HCT116 (cell line): ENCODE measurements around the gene GSK3A. TPM values are rescaled to one million over a fixed set of nuclear protein-coding genes. Genes with fewer than 3 reads are reported as not detected.
A peak's percentile ranks its signal among the peaks of the same experiment; 100 is the strongest.

Experiments
- ATAC-seq: fragments of 200-7000 bp; cut with Tn5 transposase; 2 replicates; pipeline ENCODE4 v1.9.1; 2020; ENCODE audit warnings: mild to moderate bottlenecking, moderate library complexity
- BruUV-seq: library from RNA; stranded (reverse); fragments of 400-500 nt; replicated peaks from 2 replicates; lab custom pipeline; 2021; lab: Mats Ljungman, UMichigan
- CTCF ChIA-PET: fragments of 300-600 bp; sonication (Branson Sonifier 250); formaldehyde crosslinking; loops from one replicate; lab custom pipeline; 2021; ENCODE audit warnings: antibody characterized with exemption; lab: Charles Lee
- POLR2A ChIA-PET: fragments of 300-600, 350-600 bp; sonication (Branson Sonifier 250); formaldehyde crosslinking; loops from one replicate; lab custom pipeline; 2021; ENCODE audit warnings: antibody characterized with exemption; lab: Charles Lee
- RAD21 ChIA-PET, 2 experiments: fragments of 300-600 bp; sonication (Branson Sonifier 250); formaldehyde crosslinking; loops; one replicate each; lab custom pipeline; 2023; ENCODE audit warnings: low total read pairs in 2 of 2; ENCODE audit not compliant: uncharacterized antibody in 2 of 2, unreplicated experiment in 2 of 2, low non-redundant PET in 1 of 2; lab: Charles Lee
- DNase-seq: peaks from one replicate; pipeline ENCODE4 v3.0.0-alpha.2; 2010; ENCODE audit warnings: low read depth, low spot score
- H2AFZ ChIP-seq: fragments of 200-600 bp; shearing (Covaris generic), sonication (generic); 2 replicates; pipeline ENCODE4 v1.6.1; 2017; ENCODE audit warnings: low read depth, mixed run types, mixed read lengths, antibody characterized with exemption, low read length; ENCODE audit not compliant: poor library complexity, severe bottlenecking
- H3K27ac ChIP-seq: 2 replicates; pipeline ENCODE4 v1.5.1; 2012; ENCODE audit warnings: low read depth, low read length
- H3K27me3 ChIP-seq: fragments of 200-600 bp; sonication (generic); 2 replicates; pipeline ENCODE4 v1.6.1; 2016; ENCODE audit warnings: mixed run types, low read length, mixed read lengths; ENCODE audit not compliant: insufficient read depth
- H3K36me3 ChIP-seq, 2 experiments: fragments of 200-500 bp in 1 of 2; fragments of 200-600 bp in 1 of 2; sonication (Bioruptor generic) in 1 of 2; sonication (generic) in 1 of 2; 2 replicates each; pipeline versions ENCODE4 v1.5.1 to v1.6.1; 2014 to 2016; ENCODE audit warnings: low read length in 2 of 2, inconsistent platforms in 1 of 2, mixed read lengths in 1 of 2, mixed run types in 1 of 2; ENCODE audit not compliant: insufficient read depth in 2 of 2, control insufficient read depth in 1 of 2
- H3K4me1 ChIP-seq, 2 experiments: fragments of 200-600 bp in 1 of 2; sonication (generic) in 1 of 2; 2 replicates each; pipeline versions ENCODE4 v1.5.1 to v1.6.1; 2012 to 2017; ENCODE audit warnings: low read length in 2 of 2, inconsistent platforms in 1 of 2, mild to moderate bottlenecking in 1 of 2, mixed read lengths in 1 of 2, mixed run types in 1 of 2, moderate library complexity in 1 of 2; ENCODE audit not compliant: insufficient read depth in 2 of 2, control insufficient read depth in 1 of 2
- H3K4me2 ChIP-seq: fragments of 200-600 bp; sonication (generic); 2 replicates; pipeline ENCODE4 v1.6.1; 2017; ENCODE audit warnings: mixed run types, low read length, mixed read lengths
- H3K4me3 ChIP-seq, 2 experiments: fragments of 200-600 bp in 1 of 2; sonication (generic) in 1 of 2; replicated peaks in 1 of 2; 2 replicates each; pipeline ENCODE4 v1.5.1; 2011 to 2016; ENCODE audit warnings: low read length in 2 of 2, control low read depth in 1 of 2, low read depth in 1 of 2, mild to moderate bottlenecking in 1 of 2, mixed read lengths in 1 of 2, mixed run types in 1 of 2
- H3K79me2 ChIP-seq: fragments of 200-600 bp; sonication (generic); 2 replicates; pipeline ENCODE4 v1.6.1; 2017; ENCODE audit warnings: mild to moderate bottlenecking, mixed run types, low read length, moderate library complexity, mixed read lengths; ENCODE audit not compliant: insufficient read depth
- H3K9ac ChIP-seq: fragments of 200-600 bp; sonication (generic); 2 replicates; pipeline ENCODE4 v1.6.1; 2016; ENCODE audit warnings: low read length, mixed read lengths
- H3K9me2 ChIP-seq: fragments of 200-600 bp; sonication (generic), shearing (Covaris generic); 2 replicates; pipeline ENCODE4 v1.6.1; 2017; ENCODE audit warnings: mixed run types, mild to moderate bottlenecking, moderate library complexity; ENCODE audit not compliant: insufficient read depth
- H3K9me3 ChIP-seq, 2 experiments: fragments of 200-500 bp in 1 of 2; fragments of 200-600 bp in 1 of 2; sonication (Bioruptor generic) in 1 of 2; sonication (generic) in 1 of 2; 2 replicates each; pipeline ENCODE4 v1.6.1; 2014 to 2017; ENCODE audit warnings: low read length in 2 of 2, mixed read lengths in 2 of 2, inconsistent platforms in 1 of 2, low read depth in 1 of 2, mild to moderate bottlenecking in 1 of 2, mixed run types in 1 of 2, moderate library complexity in 1 of 2; ENCODE audit not compliant: control insufficient read depth in 1 of 2, insufficient read depth in 1 of 2
- H4K20me1 ChIP-seq: fragments of 200-600 bp; sonication (generic), shearing (Covaris generic); 2 replicates; pipeline ENCODE4 v1.6.1; 2017; ENCODE audit warnings: mixed run types, mild to moderate bottlenecking, moderate library complexity; ENCODE audit not compliant: insufficient read depth
- EZH2 ChIP-seq: fragments of 200-600 bp; sonication (generic); IDR thresholded peaks from 2 replicates; pipeline ENCODE4 v1.6.1; 2017; ENCODE audit warnings: antibody characterized with exemption, mixed run types
- FOSL1 ChIP-seq: IDR thresholded peaks from 2 replicates; pipeline ENCODE4 v1.6.1; 2012; ENCODE audit warnings: low read depth
- JUND ChIP-seq: IDR thresholded peaks from 2 replicates; pipeline ENCODE4 v1.6.1; 2012
- POLR2AphosphoS5 ChIP-seq: IDR thresholded peaks from 2 replicates; pipeline ENCODE4 v1.6.1; 2011; ENCODE audit warnings: mild to moderate bottlenecking, low read depth, low read length, moderate library complexity
- SP1 ChIP-seq: IDR thresholded peaks from 2 replicates; pipeline ENCODE4 v1.6.1; 2012; ENCODE audit warnings: low read depth
- YY1 ChIP-seq: IDR thresholded peaks from 2 replicates; pipeline ENCODE4 v1.6.1; 2011; ENCODE audit warnings: low read length, low read depth, moderate library complexity, mild to moderate bottlenecking; ENCODE audit not compliant: insufficient replicate concordance; ENCODE audit errors: extremely low read depth
- ZNF274 ChIP-seq: fragments of 200-500 bp; sonication (Bioruptor generic); IDR thresholded peaks from 2 replicates; pipeline ENCODE4 v1.6.1; 2014; ENCODE audit warnings: mild to moderate bottlenecking, low read depth, low read length, inconsistent platforms
- intact Hi-C: fragments of 100-400 bp; cut with micrococcal nuclease; formaldehyde crosslinking; loops from 2 replicates; pipeline ENCODE4 v1.10.0; 2022
- total RNA-seq: library from RNA; stranded (reverse); gene quantifications from one replicate; pipeline ENCODE4 v1.2.1, GENCODE V29; 2021; ENCODE audit not compliant: unreplicated experiment
- TF ChIP-seq, protein P1 (sequence below): IDR thresholded peaks from 2 replicates; pipeline ENCODE4 v1.6.1; 2012

Gene GSK3A
- total RNA-seq, 1 experiment from 2014 or later = 57.2 TPM

DNA sequence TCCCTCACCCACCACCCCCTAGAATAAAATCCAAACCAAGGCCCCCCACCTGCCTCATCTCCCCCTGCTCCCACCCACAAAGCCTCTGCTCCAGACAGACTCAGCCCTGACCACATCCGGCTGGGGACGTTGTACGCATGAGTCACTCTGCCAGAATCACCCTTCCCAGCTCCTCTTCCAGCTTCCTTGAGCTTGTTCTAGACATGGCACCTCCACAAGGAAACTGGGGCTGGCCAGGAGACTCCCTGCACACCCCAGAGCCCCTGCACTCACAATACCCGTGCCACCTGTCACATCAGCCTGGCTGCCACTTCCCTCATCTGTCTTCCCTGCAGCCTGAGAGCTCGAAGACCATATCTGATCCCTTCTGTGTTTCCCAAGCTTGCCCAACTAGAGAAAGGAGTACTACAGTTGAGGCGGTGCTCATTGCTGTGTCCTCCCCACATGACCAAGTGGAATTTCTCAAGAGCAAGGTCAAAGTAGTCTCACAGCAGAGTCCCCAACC lies 34.6 kb downstream of the GSK3A start:
- no peaks in the 10 kb centered on the region for H3K9me3 ChIP-seq
- H4K20me1 ChIP-seq = no peaks in the 10 kb centered on the region
- H3K27me3 ChIP-seq = no peaks in the 10 kb centered on the region
- peak overlapping the region in 1 of 2 experiments; percentile 37; a peak in 2 of 4 replicates for H3K4me3 ChIP-seq
- CTCF ChIA-PET = no interaction called here
- H3K79me2 ChIP-seq = peaks cover 89% of the 10 kb centered on the region
- no TSS peak for BruUV-seq
- DNase-seq = no peak
- peak overlapping the region; percentile 78 for H3K4me2 ChIP-seq
- peak overlapping the region; percentile 31 for H3K9ac ChIP-seq
- RAD21 ChIA-PET = interaction anchor here in 1 of 2 experiments (0.6 kb wide), 1 partner anchor 179 kb away, joined by 4 read pairs; no protein-coding TSS in a partner anchor
- H3K27ac ChIP-seq = peak overlapping the region; percentile 62
- no peak overlapping the region for H2AFZ ChIP-seq
- intact Hi-C loops = no loop called here
- 0 out of 2 replicates have a peak, but pooled peaks have one; percentile 8 for TF ChIP-seq POLR2AphosphoS5
- TF ChIP-seq FOSL1 = peak; percentile 67
- TF ChIP-seq EZH2 = no peak
- peak; percentile 74 for TF ChIP-seq JUND
- peak; percentile 41 for TF ChIP-seq SP1
- TF ChIP-seq ZNF274 = no peak
- TF ChIP-seq, protein P1, sequence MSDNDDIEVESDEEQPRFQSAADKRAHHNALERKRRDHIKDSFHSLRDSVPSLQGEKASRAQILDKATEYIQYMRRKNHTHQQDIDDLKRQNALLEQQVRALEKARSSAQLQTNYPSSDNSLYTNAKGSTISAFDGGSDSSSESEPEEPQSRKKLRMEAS = no peak
- peak; percentile 39 for TF ChIP-seq YY1
- POLR2A ChIA-PET = interaction anchor here (0.7 to 1.2 kb wide), 3 partner anchors 9 to 28 kb away, joined by 3 to 5 read pairs (median 4); no protein-coding TSS in a partner anchor
- peaks cover 41 to 58% of the 10 kb centered on the region in 2 experiments for H3K36me3 ChIP-seq
- H3K9me2 ChIP-seq = no peaks in the 10 kb centered on the region
- ATAC-seq = peak; percentile 87
- peaks cover 11 to 38% of the 10 kb centered on the region in 2 experiments for H3K4me1 ChIP-seq
